GM12891 (cell line): Measurements from ENCODE around the gene ZMIZ1.

ENCODE experiments used
- PAX5 ChIP-seq: IDR thresholded peaks from 2 replicates; pipeline ENCODE4 v1.6.1; 2011; ENCODE audit warnings: low read length, moderate library complexity, mild to moderate bottlenecking; ENCODE audit not compliant: insufficient read depth, severe bottlenecking
- POLR2A ChIP-seq: IDR thresholded peaks from 2 replicates; pipeline ENCODE4 v1.6.1; 2011; ENCODE audit warnings: low read depth, low read length, control low read depth
- POLR2AphosphoS5 ChIP-seq: IDR thresholded peaks from 2 replicates; pipeline ENCODE4 v1.6.1; 2011; ENCODE audit warnings: low read depth, low read length, control low read depth
- POU2F2 ChIP-seq: IDR thresholded peaks from 2 replicates; pipeline ENCODE4 v1.6.1; 2011; ENCODE audit warnings: low read depth, mild to moderate bottlenecking, control low read depth, low read length, moderate library complexity
- SPI1 ChIP-seq: IDR thresholded peaks from 2 replicates; pipeline ENCODE4 v1.6.1; 2011; ENCODE audit warnings: low read depth, low read length, control low read depth
- TAF1 ChIP-seq: IDR thresholded peaks from 2 replicates; pipeline ENCODE4 v1.6.1; 2011; ENCODE audit warnings: low read depth, low read length, control low read depth

- no peak for TF ChIP-seq POLR2A
- no peak for TF ChIP-seq TAF1
- TF ChIP-seq POLR2AphosphoS5 = no peak
- TF ChIP-seq SPI1 = no peak
- no peak for TF ChIP-seq POU2F2
- TF ChIP-seq PAX5 = no peak
These were observed 277.8 kb downstream of the ZMIZ1 start for GRCh38 chr10:79346388-79347225.
